Activated CD4-positive, alpha-beta T cell treated with anti-CD3 and anti-CD28 coated beads, Interleukin-2, amount 50 U/mL, for 1 hour (primary cell): ENCODE measurements around the gene AEBP2.
"Not testable (repeated sequence)": the region's sequence is repeated elsewhere in the genome, so short reads cannot be mapped to it uniquely, and the experiment has no call there.

Experiments used
- DNase-seq: peaks from one replicate; pipeline ENCODE4 v3.0.0-alpha.2; 2020

Gene AEBP2

GRCh38 chr12:19515179-19515578, 75.9 kb downstream of the AEBP2 start:
- no peak for DNase-seq

GRCh38 chr12:19517583-19517982, 78.3 kb downstream of the AEBP2 start:
- no peak for DNase-seq

GRCh38 chr12:19518209-19518608, 78.9 kb downstream of the AEBP2 start:
- no peak for DNase-seq

GRCh38 chr12:19520646-19521415, 81.5 kb downstream of the AEBP2 start:
- DNase-seq = no peak

- DNase-seq = no peak
These were observed 86.0 kb downstream of the AEBP2 start for GRCh38 chr12:19525274-19525673.

- DNase-seq = no peak
These were observed 88.6 kb downstream of the AEBP2 start for GRCh38 chr12:19527866-19528265.

- DNase-seq = no peak
These were observed 89.5 kb downstream of the AEBP2 start for GRCh38 chr12:19528750-19529149.

- no peak for DNase-seq
These were observed 90.8 kb downstream of the AEBP2 start for GRCh38 chr12:19529951-19530636.

GRCh38 chr12:19530637-19531023, 91.3 kb downstream of the AEBP2 start:
- no peak for DNase-seq

- no peak for DNase-seq
These were observed 94.3 kb downstream of the AEBP2 start for GRCh38 chr12:19533567-19533966.

- DNase-seq = no peak
These were observed 99.8 kb downstream of the AEBP2 start for GRCh38 chr12:19539071-19539470.

GRCh38 chr12:19539836-19540235, 100.5 kb downstream of the AEBP2 start:
- no peak for DNase-seq

- DNase-seq = no peak
These were observed 103.3 kb downstream of the AEBP2 start for GRCh38 chr12:19542606-19543005.

- DNase-seq = no peak
These were observed 105.1 kb downstream of the AEBP2 start for GRCh38 chr12:19544353-19544752.

GRCh38 chr12:19545301-19545700, 106.0 kb downstream of the AEBP2 start:
- DNase-seq = no peak

GRCh38 chr12:19546027-19546426, 106.7 kb downstream of the AEBP2 start:
- no peak for DNase-seq

- no peak for DNase-seq
These were observed 107.4 kb downstream of the AEBP2 start for GRCh38 chr12:19546611-19547162.

- no peak for DNase-seq
These were observed 108.0 kb downstream of the AEBP2 start for GRCh38 chr12:19547271-19547671.

GRCh38 chr12:19548834-19549233, 109.5 kb downstream of the AEBP2 start:
- no peak for DNase-seq

GRCh38 chr12:19550626-19551025, 111.3 kb downstream of the AEBP2 start:
- no peak for DNase-seq

- not testable (repeated sequence) for DNase-seq
These were observed 113.3 kb downstream of the AEBP2 start for GRCh38 chr12:19552441-19553097.

GRCh38 chr12:19553175-19553574, 113.9 kb downstream of the AEBP2 start:
- no peak for DNase-seq

GRCh38 chr12:19561411-19561961, 122.2 kb downstream of the AEBP2 start:
- DNase-seq = no peak
